Muscle of back (tissue), 11 donors: Measurements from ENCODE around the gene BMPER. TPM values are rescaled to one million over a fixed set of nuclear protein-coding genes. Genes with fewer than 3 reads are reported as not detected.
"Not testable (repeated sequence)": the region's sequence is repeated elsewhere in the genome, so short reads cannot be mapped to it uniquely, and the experiment has no call there.

ENCODE experiments used
- DNase-seq, 3 donors: peaks; one replicate each; pipeline versions ENCODE4 v3.0.0 to v3.0.0-alpha.2; 2013
- polyA plus RNA-seq, 10 donors: library from polyadenylated mRNA; unstranded; fragments of 120-200 nt; gene quantifications; one replicate each; pipeline ENCODE4 v1.2.1, GENCODE V29; 2013; ENCODE audit not compliant: insufficient read length in 10 of 10

BMPER gene
- polyA plus RNA-seq, 10 donors, result 4.5 to 7.1 (median 6.3) TPM

DNA sequence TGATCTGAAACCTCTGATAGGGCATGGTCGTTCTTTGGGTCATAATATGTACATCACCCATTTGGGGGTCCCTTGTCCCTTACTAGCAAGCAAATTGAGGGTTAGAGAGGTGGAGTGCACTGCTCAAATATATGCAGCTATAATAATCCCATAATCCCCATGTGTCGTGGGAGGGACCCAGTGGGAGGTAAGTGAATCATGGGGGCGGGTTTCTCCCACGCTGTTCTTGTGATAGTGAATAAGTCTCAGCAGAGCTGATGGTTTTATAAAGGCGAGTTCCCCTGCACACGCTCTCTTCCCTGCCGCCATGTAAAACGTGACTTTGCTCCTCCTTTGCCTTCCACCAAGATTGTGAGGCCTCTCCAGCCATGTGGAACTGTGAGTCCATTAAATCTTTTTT is 262.7 kb downstream of the BMPER start:
- no peak for DNase-seq

DNA sequence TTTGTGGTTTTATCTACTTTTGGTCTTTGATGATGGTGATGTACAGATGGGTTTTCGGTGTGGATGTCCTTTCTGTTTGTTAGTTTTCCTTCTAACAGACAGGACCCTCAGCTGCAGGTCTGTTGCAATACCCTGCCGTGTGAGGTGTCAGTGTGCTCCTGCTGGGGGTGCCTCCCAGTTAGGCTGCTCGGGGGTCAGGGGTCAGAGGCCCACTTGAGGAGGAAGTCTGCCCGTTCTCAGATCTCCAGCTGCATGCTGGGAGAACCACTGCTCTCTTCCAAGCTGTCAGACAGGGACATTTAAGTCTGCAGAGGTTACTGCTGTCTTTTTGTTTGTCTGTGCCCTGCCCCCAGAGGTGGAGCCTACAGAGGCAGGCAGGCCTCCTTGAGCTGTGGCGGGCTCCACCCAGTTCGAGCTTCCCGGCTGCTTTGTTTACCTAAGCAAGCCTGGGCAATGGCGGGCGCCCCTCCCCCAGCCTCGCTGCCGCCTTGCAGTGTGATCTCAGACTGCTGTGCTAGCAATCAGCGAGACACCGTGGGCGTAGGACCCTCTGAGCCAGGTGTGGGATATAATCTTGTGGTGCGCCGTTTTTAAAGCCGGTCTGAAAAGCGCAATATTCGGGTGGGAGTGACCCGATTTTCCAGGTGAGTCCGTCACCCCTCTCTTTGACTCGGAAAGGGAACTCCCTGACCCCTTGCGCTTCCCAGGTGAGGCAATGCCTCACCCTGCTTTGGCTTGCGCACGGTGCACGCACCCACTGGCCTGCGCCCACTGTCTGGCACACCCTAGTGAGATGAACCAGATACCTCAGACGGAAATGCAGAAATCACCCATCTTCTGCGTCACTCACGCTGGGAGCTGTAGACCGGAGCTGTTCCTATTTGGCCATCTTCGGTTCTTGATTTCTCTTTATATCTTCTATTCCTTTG is 269.6 kb downstream of the BMPER start:
- DNase-seq, result not testable (repeated sequence)

DNA sequence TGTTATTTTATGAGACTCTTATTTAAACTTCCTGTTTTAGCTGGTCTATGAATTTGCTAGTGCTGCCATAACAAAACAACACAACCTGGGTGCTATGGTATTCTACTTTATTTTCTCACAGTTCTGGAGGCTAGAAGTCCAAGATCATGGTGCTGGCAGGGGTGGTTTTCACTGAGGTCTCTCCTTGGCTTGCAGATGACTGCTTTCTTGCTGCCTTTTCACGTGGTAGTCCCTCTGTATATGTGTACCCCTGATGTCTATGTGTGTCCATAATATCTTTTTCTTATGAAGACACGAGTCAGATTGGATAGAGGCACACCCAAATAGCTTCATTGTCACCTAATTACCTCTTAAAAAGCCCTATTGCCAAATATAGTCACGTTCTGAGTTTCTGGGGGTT is 270.5 kb downstream of the BMPER start:
- DNase-seq, result no peak

DNA sequence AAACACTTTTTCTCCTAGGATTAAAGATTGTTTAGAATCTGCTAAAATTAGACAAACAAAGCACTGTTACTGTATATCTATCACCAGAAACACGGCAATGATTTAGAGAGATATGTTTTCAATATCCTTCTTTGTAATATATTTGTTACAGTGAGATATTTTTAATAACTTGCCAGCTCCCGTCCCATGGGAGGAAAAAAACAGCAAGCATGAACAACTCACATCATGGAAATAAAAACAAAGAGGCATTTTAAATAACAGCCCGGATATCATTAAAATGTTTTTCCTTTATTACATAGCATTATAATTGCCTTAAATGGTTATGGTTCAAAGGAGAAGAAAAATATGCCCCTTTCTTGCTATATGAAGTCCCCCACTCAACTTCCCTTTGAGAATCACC is 272.1 kb downstream of the BMPER start:
- DNase-seq, result peak in 2 of 3 donors; percentile 43 to 68

DNA sequence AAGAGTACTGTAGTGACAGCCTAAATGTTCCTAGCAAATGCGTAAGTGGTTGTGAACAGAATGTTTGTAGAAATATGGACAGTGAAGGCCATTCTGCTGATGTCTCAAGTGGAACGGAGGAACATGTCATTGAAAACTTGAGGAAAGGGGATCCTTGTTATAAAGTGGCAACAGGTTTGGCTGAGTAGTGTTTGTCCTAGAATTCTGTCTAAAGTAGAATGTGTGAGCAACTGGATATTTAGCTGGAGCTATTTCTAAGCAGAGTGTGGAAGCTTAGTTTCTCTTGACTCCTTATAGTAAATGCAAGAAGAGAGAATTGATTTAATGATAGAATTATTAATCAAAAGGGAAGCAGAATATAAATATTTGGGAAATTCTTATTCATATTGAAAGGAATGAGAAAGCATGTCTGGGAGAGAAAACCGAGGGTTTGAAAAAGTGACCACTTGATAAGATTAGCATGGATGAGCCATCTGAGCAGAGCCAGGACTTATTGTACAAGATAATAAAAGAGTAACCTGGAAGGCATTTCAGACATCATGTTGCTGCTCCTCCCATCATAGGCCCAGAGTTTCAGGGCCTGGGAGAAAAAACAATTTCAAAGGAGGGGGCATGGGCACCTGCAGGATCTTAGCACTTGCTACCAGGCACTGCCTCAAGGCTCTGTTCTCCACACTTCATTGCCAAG is 276.1 kb downstream of the BMPER start:
- DNase-seq, result no peak

DNA sequence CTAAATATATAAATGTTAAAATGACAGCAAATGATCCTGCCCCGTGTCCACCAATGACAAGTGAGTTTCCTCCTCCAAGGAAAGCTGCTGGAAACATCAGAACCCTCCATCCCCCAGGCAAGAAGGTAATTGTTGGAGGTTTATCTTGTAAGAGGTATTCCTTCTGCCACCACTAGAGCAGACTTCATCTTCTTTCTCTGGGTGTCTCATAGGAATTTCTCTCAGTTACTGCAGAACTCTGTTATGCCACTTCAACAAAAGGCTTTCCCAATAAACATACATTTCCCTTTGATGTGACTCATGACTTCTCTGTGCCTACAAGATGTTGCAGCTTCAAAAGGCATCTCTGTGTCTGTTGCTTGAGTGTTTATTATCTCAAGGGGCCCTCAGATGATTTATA is 279.1 kb downstream of the BMPER start:
- no peak for DNase-seq

DNA sequence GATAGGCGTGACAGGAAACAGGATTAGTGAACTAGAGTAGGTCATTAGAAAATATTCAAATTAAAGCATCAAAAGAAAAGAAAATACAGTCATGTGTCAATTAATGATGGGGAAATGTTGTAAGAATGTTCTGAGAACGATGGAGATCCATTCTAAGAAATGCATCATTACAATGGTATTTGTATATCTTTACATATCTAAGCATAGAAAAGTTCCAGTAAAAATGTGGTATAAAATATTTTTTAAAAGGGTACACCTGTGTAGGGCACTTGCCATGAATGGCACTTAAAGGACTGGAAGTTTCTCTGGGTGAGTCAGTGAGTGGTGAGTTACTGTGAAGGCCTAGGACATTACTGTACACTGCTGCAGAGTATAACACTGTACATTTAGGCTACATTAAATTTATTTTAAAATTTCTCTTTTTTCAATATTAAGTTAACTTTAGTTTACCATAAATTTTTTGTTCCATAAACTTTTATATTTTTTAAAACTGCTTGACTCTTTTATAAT is 282.5 kb downstream of the BMPER start:
- no peak for DNase-seq

DNA sequence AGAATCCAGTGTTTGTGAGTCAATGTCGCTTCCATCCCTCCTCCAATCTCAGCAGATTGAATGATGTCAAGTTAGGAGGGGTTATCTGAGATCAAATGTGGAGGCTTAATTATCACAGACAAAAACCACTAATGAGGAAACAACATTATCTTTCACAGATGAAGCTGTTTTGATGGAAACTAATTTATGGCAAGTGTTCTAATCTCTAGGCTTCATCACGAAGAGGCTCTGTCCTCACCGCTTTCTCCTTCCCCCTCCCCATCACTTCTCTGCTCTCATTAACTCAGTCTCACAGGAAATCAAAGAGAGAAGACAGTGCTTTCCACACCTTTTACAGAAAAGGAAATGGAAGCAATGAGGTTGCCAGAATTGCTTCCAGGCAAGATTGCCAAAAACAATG is 283.7 kb downstream of the BMPER start:
- no peak for DNase-seq

DNA sequence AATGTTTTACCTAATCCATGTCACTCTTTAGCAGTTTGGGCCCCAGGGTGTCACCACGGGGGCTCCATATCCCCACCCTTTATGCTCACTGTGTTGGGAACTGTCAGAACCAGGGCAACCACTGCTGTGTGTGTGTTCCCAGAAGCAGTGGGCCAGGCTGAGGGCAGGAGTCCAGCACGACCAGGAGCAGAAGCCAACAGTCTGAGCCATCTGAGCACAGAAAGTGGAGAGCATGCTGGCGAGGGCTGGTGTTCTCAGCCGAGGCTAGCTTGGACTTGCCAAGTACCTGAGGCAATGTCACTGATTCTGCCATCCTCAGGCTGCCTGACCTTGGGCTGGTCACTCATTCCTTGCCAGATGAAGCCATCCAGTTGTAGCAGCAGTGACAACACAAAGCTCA is 285.0 kb downstream of the BMPER start:
- DNase-seq, result peak in 1 of 3 donors; percentile 47

DNA sequence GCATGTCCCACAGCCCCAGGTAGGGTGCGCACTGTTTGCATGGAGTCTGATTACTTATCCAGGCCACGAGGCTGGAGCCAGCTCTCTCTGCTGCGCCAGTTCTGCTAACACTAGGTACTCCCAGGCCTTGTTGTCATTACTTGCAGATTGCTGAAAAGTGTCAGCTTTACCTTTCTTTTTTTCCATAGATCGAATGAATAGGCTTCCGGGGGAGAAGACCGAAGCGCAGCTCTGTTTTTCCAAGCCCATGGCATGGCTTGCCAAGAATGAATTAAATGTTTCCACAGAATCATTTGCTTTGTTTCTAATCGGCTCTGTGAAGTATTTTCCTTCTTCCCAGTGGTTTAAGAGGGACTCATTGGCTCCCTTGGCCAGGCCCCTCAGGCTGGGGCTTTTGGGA is 285.8 kb downstream of the BMPER start:
- DNase-seq, result peak in 2 of 3 donors; percentile 73 to 79

DNA sequence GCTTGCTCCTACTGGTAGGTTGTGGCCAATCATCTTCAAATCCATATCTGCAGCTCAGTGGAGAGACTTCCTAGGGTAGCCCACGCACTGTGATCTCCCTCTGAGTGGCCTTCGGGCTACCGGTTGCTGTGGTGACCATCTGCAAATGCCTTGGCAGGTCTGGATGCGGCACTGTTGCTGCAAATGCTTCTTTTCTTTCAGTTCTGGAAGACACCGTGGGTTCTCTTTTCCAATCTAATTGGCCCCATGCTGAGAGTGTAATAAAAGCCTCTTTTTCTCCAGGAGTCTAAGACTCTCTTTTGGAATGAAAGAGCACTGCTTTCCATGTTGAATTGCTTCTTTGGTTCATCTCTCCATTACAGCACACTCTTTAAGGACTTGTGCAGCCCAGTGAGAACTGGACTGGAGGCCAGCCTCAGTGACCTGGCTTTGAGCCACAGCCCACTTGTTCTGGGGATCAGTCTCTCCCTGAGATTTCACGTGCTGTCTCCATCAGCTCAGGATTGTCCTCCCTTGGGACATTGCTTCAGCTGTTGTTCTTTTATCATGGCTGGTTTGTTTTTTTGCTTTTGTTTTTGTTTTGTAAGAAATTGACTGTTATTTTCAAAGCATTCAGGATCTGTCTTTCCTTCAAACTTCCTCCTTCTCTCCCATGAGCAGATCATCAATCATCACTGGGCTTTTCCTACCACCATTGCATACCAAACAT is 286.6 kb downstream of the BMPER start:
- DNase-seq, result peak in 1 of 3 donors; percentile 44

DNA sequence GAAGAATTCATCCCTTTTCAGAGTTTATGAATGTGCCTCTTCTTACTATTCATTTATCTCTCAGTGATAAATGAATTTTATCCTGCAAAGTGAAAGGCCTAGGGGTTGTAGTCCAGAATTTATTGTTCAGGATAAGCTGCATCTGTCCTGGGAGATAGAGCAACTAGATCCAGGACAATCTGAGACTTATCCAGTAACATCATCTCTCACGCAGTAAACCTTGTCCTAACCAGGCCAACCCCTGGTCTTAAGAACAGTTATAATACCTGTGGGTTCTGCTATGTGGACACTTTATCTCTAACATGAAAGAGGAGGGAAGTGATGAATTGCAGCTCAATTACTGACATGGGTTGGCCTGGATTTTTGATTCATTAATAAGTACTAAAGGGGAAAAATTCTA is 287.6 kb downstream of the BMPER start:
- DNase-seq, result no peak

DNA sequence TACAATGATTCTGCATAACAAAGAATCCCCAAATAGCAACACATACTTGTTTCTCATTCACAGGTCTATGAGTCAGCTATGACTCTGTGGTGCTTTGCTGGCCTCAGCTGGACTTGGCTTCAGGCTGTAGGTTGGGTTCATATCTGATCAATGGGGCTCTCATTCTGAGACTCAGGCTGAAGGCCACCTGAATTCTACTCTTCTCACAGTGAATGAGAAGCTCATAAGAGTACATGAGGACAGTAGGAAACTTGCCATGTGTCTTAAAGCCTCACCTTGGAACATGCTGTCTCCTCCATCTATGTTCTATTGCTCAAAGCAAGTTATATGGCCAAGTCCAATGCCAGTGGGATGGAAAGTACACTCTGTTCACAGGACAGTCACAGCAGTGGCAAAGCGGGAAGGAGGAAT is 292.9 kb downstream of the BMPER start:
- no peak for DNase-seq
